Lower leg skin (tissue), 3 donors: ENCODE data around the gene NWD2.

Experiments used
- CTCF ChIP-seq, 3 donors: fragments of 450-650 bp; IDR thresholded peaks; one replicate each; pipeline ENCODE4 v1.5.1; 2016; ENCODE audit warnings: antibody characterized with exemption in 3 of 3, mild to moderate bottlenecking in 3 of 3, moderate library complexity in 2 of 3
- POLR2A ChIP-seq, 2 donors: fragments of 450-650 bp; IDR thresholded peaks; one replicate each; pipeline ENCODE4 v1.6.1; 2016 to 2017; ENCODE audit warnings: antibody characterized with exemption in 2 of 2, mild to moderate bottlenecking in 1 of 2, moderate library complexity in 1 of 2

DNA sequence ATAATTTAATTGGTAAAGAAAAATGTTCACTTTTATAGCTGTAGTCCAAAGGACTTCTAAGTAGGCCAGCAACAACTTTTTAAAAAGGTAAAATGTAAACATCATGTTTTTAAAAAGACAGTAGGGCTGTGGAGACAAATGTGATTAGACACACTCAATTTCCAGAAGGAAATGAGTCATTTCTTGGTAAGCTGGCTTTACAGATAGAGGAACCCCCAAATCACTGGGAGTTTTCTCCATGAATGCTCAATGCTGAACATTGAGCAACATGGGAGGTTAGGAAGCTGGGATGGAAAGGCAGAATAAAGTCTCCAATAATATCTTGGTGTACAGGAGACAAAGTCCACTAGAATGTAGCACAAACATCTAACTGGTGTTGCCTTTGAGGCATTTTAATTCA lies 121.3 kb downstream of the NWD2 start:
- TF ChIP-seq POLR2A (IDR thresholded peaks at IDR 0.05) (no peak), CTCF (IDR thresholded peaks at IDR 0.05) (no peak)
